BE2C (cell line): ENCODE measurements around the gene NPAS3.
A peak's percentile ranks its signal among the peaks of the same experiment; 100 is the strongest.

ENCODE experiments used
- DNase-seq: peaks from one replicate; pipeline ENCODE4 v3.0.0-alpha.2; 2020
- H3K27me3 ChIP-seq: fragments of 250-450 bp; sonication (Bioruptor Pico); 2 replicates; pipeline ENCODE4 v1.5.1; 2020; ENCODE audit warnings: mild to moderate bottlenecking
- H3K36me3 ChIP-seq: fragments of 250-450 bp; sonication (Bioruptor Pico); 2 replicates; pipeline ENCODE4 v1.5.1; 2020; ENCODE audit warnings: mild to moderate bottlenecking
- H3K4me1 ChIP-seq: fragments of 250-450 bp; sonication (Bioruptor Pico); 2 replicates; pipeline ENCODE4 v1.5.1; 2020
- H3K4me3 ChIP-seq: 2 replicates; pipeline ENCODE4 v1.5.1; 2011; ENCODE audit warnings: low read depth, low read length
- H3K9me3 ChIP-seq: fragments of 250-450 bp; sonication (Bioruptor Pico); 2 replicates; pipeline ENCODE4 v1.5.1; 2020
- TF ChIP-seq, protein P1 (sequence below): IDR thresholded peaks from 2 replicates; pipeline ENCODE4 v1.5.1; 2012; ENCODE audit warnings: mild to moderate bottlenecking, low read depth, low read length

Gene NPAS3

DNA sequence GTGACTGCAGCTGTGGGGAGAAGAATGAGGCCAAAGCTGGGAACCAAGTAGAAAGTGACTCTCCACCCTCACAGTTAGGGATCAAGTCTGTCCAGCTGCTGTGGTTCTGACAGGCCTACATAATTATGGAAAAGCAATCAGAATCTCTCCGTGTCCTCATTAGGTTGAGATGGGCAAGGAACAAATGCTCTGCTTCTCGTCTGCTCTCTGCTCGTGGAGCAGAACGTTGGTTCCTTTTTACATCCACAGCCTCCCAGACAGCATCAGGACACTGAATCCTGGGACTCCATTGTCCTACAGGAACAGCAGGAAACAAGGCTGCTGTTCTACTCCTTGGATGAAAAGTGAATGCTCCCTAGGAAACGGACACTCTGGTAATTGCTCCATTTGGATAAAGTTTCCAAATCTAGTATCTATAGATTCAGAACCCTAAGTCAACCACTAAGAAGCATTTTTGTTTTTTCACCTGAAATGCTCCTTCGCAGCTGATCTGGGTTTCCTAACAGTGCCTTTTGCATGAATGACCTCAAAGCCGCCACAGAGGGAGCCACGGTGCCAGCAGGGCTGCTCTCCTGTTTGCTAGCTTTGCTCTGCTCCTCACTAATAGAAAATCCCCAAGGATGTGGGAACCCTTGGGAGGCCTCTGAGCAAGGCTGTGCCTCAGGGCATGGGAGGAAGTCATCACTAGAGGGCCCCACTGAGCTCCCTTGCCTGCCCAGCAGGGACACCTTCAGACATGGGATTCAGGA lies 910.2 kb downstream of the NPAS3 start:
- peak; percentile 90 for DNase-seq
- Histone ChIP-seq H3K27me3 (no peaks in the 10 kb centered on the region), H3K36me3 (no peaks in the 10 kb centered on the region), H3K9me3 (no peaks in the 10 kb centered on the region), H3K4me1 (peaks cover 13% of the 10 kb centered on the region), H3K4me3 (no peak overlapping the region)
- TF ChIP-seq, protein P1, sequence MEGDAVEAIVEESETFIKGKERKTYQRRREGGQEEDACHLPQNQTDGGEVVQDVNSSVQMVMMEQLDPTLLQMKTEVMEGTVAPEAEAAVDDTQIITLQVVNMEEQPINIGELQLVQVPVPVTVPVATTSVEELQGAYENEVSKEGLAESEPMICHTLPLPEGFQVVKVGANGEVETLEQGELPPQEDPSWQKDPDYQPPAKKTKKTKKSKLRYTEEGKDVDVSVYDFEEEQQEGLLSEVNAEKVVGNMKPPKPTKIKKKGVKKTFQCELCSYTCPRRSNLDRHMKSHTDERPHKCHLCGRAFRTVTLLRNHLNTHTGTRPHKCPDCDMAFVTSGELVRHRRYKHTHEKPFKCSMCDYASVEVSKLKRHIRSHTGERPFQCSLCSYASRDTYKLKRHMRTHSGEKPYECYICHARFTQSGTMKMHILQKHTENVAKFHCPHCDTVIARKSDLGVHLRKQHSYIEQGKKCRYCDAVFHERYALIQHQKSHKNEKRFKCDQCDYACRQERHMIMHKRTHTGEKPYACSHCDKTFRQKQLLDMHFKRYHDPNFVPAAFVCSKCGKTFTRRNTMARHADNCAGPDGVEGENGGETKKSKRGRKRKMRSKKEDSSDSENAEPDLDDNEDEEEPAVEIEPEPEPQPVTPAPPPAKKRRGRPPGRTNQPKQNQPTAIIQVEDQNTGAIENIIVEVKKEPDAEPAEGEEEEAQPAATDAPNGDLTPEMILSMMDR = peak; percentile 97

DNA sequence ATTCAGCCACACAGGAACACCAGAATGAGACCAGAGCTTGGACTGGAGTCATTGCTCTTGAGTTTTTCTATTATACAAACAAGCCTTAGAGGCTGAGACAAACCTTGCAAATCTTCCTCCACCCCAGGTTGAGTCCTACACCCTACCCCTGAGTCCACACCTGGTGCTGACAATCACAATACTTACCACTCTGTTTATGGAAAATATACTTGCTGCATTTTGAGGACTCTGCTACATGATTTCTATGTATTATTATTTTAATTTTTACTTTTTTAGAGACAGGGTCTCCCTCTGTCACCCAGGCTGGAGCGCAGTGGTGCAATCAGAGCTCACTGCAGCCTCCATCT lies 910.7 kb downstream of the NPAS3 start:
- Histone ChIP-seq H3K4me3 (no peak overlapping the region), H3K27me3 (no peaks in the 10 kb centered on the region), H3K4me1 (peaks cover 13% of the 10 kb centered on the region), H3K36me3 (no peaks in the 10 kb centered on the region), H3K9me3 (no peaks in the 10 kb centered on the region)
- TF ChIP-seq, protein P1 = no peak
- DNase-seq = no peak

DNA sequence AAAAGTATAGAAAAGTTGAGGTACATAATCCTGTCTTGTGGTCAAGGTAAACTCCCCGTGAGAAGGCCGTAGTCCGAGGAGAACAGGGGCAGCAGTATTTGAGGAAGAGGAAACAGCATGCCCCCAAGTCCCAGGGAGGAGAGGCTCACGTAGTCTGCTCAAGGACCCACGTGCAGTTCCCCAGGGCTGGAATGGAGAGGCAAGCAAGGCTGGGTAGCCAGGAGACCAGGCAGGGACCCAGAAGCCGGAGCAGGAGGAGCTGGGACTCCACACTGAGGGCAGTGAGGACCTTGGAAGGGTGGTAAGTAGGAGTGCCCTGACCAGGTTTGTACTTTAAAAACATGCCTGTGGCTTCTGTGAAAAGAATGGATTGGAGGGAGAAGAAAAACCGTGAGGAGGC lies 912.1 kb downstream of the NPAS3 start:
- H3K27me3 ChIP-seq = no peaks in the 10 kb centered on the region
- no peak for DNase-seq
- peaks cover 13% of the 10 kb centered on the region for H3K4me1 ChIP-seq
- no peak overlapping the region for H3K4me3 ChIP-seq
- TF ChIP-seq, protein P1 = no peak
- H3K9me3 ChIP-seq = no peaks in the 10 kb centered on the region
- H3K36me3 ChIP-seq = no peaks in the 10 kb centered on the region

DNA sequence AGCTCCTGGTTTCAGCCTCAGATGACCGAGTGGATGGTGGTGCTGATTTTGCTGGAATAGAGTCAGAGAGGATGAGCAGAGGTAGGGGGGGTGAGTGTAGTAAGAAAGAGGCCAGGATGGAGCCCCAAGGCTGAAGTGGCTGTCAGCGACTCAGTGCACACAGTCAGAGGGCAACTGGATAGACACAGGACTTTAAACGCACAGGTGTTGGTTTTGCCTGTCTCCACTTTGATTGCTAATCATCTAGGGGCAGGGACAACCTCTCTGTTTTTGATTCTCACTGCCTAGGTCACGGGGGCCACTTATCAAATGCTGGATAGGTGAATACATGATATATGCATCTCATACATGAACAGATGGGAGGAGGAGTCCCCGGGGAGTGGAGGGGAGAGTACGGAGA lies 912.7 kb downstream of the NPAS3 start:
- Histone ChIP-seq H3K36me3 (no peaks in the 10 kb centered on the region), H3K9me3 (no peaks in the 10 kb centered on the region), H3K27me3 (no peaks in the 10 kb centered on the region), H3K4me3 (no peak overlapping the region), H3K4me1 (peaks cover 13% of the 10 kb centered on the region)
- TF ChIP-seq, protein P1 = no peak
- peak; percentile 28 for DNase-seq

DNA sequence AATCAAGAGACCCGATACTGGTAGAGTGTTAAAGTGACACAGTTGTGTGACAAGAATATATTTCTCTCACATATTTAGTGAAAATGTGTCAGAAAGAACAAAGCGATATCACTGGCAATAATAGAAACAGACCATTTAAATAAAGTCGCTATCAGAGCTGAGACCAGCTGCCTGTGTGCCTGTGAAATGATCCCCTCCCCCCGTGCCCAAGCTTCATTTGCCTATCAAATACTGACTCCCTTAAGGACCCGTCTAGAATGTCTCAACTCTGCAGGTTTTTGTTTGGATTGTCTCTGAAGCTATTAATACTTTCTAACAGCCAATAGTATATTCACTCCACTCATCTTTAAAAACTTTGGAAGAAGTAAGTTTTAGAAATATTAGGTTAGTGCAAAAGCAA lies 913.3 kb downstream of the NPAS3 start:
- DNase-seq = peak; percentile 35
- H3K36me3 ChIP-seq = no peaks in the 10 kb centered on the region
- H3K9me3 ChIP-seq = no peaks in the 10 kb centered on the region
- peaks cover 13% of the 10 kb centered on the region for H3K4me1 ChIP-seq
- H3K27me3 ChIP-seq = no peaks in the 10 kb centered on the region
- H3K4me3 ChIP-seq = no peak overlapping the region
- TF ChIP-seq, protein P1 = no peak
